Right atrium auricular region (tissue), 2 donors: ENCODE measurements around the gene GALNT10. TPM values are rescaled to one million over a fixed set of nuclear protein-coding genes. Genes with fewer than 3 reads are reported as not detected.
A peak's percentile ranks its signal among the peaks of the same experiment; 100 is the strongest.

Experiments
- DNase-seq: peaks from one replicate; pipeline ENCODE4 v3.0.0-alpha.2; 2019; ENCODE audit warnings: low spot score
- H3K27ac ChIP-seq, 2 donors: fragments of 200-600 bp; sonication (generic); 1 replicate in 1 of 2; 2 replicates in 1 of 2; pipeline ENCODE4 v1.5.1; 2016 to 2019
- H3K27me3 ChIP-seq, 2 donors: fragments of 200-600 bp; sonication (generic); one replicate each; pipeline versions ENCODE4 v1.5.1 to v1.6.0; 2017 to 2019
- H3K36me3 ChIP-seq: fragments of 200-600 bp; sonication (generic); one replicate; pipeline ENCODE4 v1.5.1; 2016
- H3K4me1 ChIP-seq, 2 donors: fragments of 200-600 bp; sonication (generic); one replicate each; pipeline versions ENCODE4 v1.5.1 to v1.6.0; 2017 to 2019
- H3K4me3 ChIP-seq, 2 donors: fragments of 200-600 bp; sonication (generic); 1 replicate in 1 of 2; 2 replicates in 1 of 2; pipeline ENCODE4 v1.5.1; 2017 to 2019; ENCODE audit warnings: mild to moderate bottlenecking in 1 of 2, moderate library complexity in 1 of 2
- H3K9me3 ChIP-seq, 2 donors: fragments of 200-600 bp; sonication (generic); one replicate each; pipeline ENCODE4 v1.5.1; 2019
- total RNA-seq, 2 donors: library from RNA; depleted of rRNA; stranded (reverse); fragments of >200 nt; gene quantifications; one replicate each; pipeline ENCODE4 v1.1.0, GENCODE V29; 2016
- TF ChIP-seq, protein P1 (sequence below), 2 donors: fragments of 200-600 bp; sonication (generic); IDR thresholded peaks; one replicate each; pipeline ENCODE4 v1.5.1; 2019; ENCODE audit warnings: antibody characterized with exemption in 2 of 2

Gene GALNT10
- total RNA-seq, 2 donors from 2014 or later, result 13.2 to 18.4 TPM

DNA sequence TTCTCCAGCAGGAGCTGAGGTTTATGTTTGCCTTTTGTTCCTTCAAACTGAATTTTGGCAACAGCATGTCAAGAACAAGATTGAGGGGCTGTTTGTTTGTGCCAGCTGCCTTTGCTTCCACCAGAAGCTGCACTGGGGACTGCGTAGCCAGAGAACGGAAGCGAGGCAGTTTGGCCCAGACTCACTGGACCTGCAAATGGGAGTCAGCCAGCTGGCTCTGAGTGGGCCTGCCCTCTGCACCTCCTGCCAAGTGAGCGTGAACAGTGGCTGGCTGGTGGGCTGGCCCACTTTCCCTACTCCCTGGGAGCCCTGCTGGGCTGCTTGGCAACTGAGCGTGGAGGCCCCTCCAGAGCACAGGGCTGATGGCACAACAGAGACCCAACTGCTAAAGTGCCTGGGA lies 111.6 kb downstream of the GALNT10 start:
- TF ChIP-seq, protein P1, sequence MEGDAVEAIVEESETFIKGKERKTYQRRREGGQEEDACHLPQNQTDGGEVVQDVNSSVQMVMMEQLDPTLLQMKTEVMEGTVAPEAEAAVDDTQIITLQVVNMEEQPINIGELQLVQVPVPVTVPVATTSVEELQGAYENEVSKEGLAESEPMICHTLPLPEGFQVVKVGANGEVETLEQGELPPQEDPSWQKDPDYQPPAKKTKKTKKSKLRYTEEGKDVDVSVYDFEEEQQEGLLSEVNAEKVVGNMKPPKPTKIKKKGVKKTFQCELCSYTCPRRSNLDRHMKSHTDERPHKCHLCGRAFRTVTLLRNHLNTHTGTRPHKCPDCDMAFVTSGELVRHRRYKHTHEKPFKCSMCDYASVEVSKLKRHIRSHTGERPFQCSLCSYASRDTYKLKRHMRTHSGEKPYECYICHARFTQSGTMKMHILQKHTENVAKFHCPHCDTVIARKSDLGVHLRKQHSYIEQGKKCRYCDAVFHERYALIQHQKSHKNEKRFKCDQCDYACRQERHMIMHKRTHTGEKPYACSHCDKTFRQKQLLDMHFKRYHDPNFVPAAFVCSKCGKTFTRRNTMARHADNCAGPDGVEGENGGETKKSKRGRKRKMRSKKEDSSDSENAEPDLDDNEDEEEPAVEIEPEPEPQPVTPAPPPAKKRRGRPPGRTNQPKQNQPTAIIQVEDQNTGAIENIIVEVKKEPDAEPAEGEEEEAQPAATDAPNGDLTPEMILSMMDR (IDR thresholded peaks at IDR 0.05), result no peak
- Histone ChIP-seq H3K9me3 (peaks cover 0 to 15% of the 10 kb centered on the region in 2 donors), H3K36me3 (peaks cover 9% of the 10 kb centered on the region), H3K4me1 (peaks cover 0 to 11% of the 10 kb centered on the region in 2 donors), H3K4me3 (no peak overlapping the region), H3K27ac (peak overlapping the region in 1 of 2 donors; percentile 1), H3K27me3 (no peaks in the 10 kb centered on the region)
- DNase-seq, result peak; percentile 63

DNA sequence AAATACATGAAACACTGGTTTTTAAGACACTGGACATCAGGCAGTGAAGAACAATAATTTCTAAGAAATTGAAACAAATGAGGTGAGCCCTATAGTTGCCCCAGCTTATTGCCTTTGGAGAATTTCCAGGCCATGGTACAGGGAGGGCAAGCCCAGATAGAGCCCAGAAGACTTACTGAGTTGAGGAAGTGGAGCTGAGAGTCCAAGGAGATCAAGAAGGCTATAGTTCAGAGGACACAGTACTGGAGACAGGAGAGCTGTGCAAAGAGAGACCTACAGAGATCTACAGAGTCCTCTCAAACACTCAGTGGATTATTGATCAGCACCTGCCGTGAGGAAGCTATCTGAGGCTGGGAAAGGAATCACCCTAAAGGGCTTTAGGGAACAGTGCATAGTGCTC lies 112.6 kb downstream of the GALNT10 start:
- Histone ChIP-seq H3K9me3 (peaks cover 0 to 15% of the 10 kb centered on the region in 2 donors), H3K36me3 (peaks cover 5% of the 10 kb centered on the region), H3K27me3 (no peaks in the 10 kb centered on the region), H3K4me3 (no peak overlapping the region), H3K27ac (no peak overlapping the region), H3K4me1 (peaks cover 0 to 11% of the 10 kb centered on the region in 2 donors)
- no peak for DNase-seq
- TF ChIP-seq, protein P1 (IDR thresholded peaks at IDR 0.05), result no peak

DNA sequence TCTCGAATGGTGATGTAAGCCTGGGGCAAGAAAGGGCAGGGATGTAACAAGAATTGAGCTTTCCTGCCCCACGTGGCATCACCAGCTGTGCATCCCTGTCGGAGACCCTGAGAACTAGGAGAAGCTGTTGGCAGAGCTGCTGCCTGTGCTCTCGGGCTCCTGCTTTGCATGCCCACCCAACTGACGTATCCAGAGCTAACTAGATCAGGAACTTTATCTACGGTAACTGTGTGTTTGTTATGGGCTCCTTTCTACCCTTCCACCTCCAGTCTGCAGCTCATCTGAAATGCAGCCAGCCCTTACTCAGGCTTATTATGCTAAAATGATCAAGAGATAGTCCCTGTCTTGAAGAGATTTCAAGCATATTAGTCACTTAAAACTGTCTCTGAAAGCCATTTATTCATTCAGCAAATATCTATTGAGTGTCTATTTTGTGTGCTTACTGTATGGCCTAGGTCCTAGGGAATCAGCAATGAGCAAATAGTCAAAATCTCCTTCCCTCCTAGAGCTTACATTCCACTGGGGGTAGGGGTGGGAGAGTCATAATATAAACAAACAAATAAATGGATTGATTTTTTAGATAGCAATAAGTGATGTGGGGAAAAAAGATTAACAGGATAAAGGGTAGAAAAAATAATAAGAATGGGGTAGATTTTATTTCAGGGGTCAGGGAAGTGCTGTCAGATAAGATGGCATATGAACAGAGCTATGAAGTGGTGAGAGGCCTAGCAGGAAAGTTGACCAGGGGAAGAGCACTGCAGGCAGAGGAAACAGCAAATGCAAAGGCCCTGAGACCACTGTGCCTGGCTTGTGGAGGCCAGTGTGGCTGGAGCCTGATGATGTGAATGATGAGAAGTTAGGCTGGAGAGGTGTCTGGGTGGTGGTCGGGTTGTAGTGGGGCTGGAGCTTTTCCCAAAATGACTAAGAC lies 118.2 kb downstream of the GALNT10 start:
- no peak overlapping the region for H3K4me3 ChIP-seq
- peaks cover 0 to 15% of the 10 kb centered on the region in 2 donors for H3K9me3 ChIP-seq
- TF ChIP-seq, protein P1 (IDR thresholded peaks at IDR 0.05), result no peak
- H3K36me3 ChIP-seq, result no peaks in the 10 kb centered on the region
- H3K4me1 ChIP-seq, result no peaks in the 10 kb centered on the region
- DNase-seq, result no peak
- no peaks in the 10 kb centered on the region for H3K27me3 ChIP-seq
- no peak overlapping the region for H3K27ac ChIP-seq

DNA sequence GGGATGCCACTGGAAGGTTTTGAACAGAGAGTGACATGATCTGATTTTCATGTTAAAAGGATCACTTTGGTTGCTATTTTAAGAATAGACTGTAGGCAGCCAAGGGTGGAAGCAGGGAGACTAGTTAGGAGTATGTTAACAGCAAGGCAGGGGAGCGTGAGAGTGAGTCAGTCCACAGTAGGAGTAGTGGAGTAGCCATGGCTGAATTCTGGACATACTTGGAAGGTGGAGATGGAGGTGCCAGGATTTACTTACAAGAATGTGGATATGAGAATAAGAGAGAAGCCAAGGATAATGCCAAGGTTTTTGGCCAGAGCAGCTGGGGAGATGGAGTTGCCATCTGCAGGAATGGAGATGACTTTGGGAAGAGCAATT lies 118.8 kb downstream of the GALNT10 start:
- Histone ChIP-seq H3K4me1 (no peaks in the 10 kb centered on the region), H3K27ac (no peak overlapping the region), H3K27me3 (no peaks in the 10 kb centered on the region), H3K4me3 (no peak overlapping the region), H3K36me3 (no peaks in the 10 kb centered on the region), H3K9me3 (peaks cover 0 to 11% of the 10 kb centered on the region in 2 donors)
- DNase-seq, result no peak
- TF ChIP-seq, protein P1 (IDR thresholded peaks at IDR 0.05), result no peak

DNA sequence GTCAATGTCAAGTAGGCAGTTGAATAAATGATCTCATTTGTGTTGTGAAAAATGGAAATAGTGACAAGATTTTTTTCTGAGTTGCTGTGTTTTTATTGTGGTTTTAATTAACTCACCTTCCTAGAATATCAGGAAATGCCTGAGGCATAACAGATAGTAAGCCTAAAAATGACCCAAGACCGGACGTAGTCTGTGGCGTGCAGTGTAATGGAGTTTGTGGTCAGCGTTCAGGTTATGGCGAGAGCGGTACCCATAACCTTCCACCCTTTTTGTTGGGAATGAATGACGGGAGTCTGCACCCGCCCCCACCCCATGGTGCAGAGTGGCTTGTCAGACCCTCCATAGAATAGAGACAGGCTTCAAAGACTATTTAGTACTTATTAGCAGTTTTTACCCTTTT lies 119.3 kb downstream of the GALNT10 start:
- no peaks in the 10 kb centered on the region for H3K4me1 ChIP-seq
- no peaks in the 10 kb centered on the region for H3K27me3 ChIP-seq
- no peak overlapping the region for H3K27ac ChIP-seq
- H3K36me3 ChIP-seq, result no peaks in the 10 kb centered on the region
- H3K9me3 ChIP-seq, result peaks cover 0 to 7% of the 10 kb centered on the region in 2 donors
- no peak for DNase-seq
- H3K4me3 ChIP-seq, result no peak overlapping the region
- TF ChIP-seq, protein P1 (IDR thresholded peaks at IDR 0.05), result no peak
